Suprapubic skin (tissue), 4 donors: ENCODE results near the gene CMSS1. TPM values are rescaled to one million over a fixed set of nuclear protein-coding genes. Genes with fewer than 3 reads are reported as not detected.

Experiments used
- DNase-seq, 2 donors: peaks; one replicate each; pipeline ENCODE4 v3.0.0-alpha.2; 2019; ENCODE audit warnings: low spot score in 2 of 2
- H3K27ac ChIP-seq: fragments of 200-600 bp; sonication (generic); one replicate; pipeline ENCODE4 v1.5.1; 2019
- H3K27me3 ChIP-seq: fragments of 200-600 bp; sonication (generic); one replicate; pipeline ENCODE4 v1.5.1; 2019
- H3K36me3 ChIP-seq: fragments of 200-600 bp; sonication (generic); one replicate; pipeline ENCODE4 v1.5.1; 2019
- H3K4me1 ChIP-seq: fragments of 200-600 bp; sonication (generic); one replicate; pipeline ENCODE4 v1.5.1; 2019
- H3K4me3 ChIP-seq: fragments of 200-600 bp; sonication (generic); one replicate; pipeline ENCODE4 v1.5.1; 2019; ENCODE audit warnings: mild to moderate bottlenecking
- H3K9me3 ChIP-seq: fragments of 200-600 bp; sonication (generic); one replicate; pipeline ENCODE4 v1.5.1; 2019
- EP300 ChIP-seq: sonication (generic); formaldehyde crosslinking; IDR thresholded peaks from one replicate; pipeline ENCODE4 v1.6.1; 2017; ENCODE audit warnings: antibody characterized with exemption
- POLR2A ChIP-seq, 2 donors: fragments of 450-650 bp; IDR thresholded peaks; one replicate each; pipeline ENCODE4 v1.6.1; 2017; ENCODE audit warnings: antibody characterized with exemption in 2 of 2, mild to moderate bottlenecking in 2 of 2, moderate library complexity in 2 of 2
- POLR2AphosphoS5 ChIP-seq, 3 donors: sonication (generic); formaldehyde crosslinking; IDR thresholded peaks; one replicate each; pipeline ENCODE4 v1.6.1; 2017; ENCODE audit warnings: antibody characterized with exemption in 3 of 3
- WGBS: methylation state at CpG from one replicate; pipeline ENCODE4 v1.1.5; 2018; 5-methylcytosine and 5-hydroxymethylcytosine counted together
- total RNA-seq, 4 donors: library from RNA; depleted of rRNA; stranded (reverse); fragments of >200 nt; gene quantifications; one replicate each; pipeline ENCODE4 v1.1.0, GENCODE V29; 2016
- TF ChIP-seq, protein P1 (sequence below), 2 donors: fragments of 200-600 bp in 1 of 2; fragments of 450-650 bp in 1 of 2; sonication (generic) in 1 of 2; IDR thresholded peaks; one replicate each; pipeline ENCODE4 v1.5.1; 2016 to 2019; ENCODE audit warnings: antibody characterized with exemption in 2 of 2, mild to moderate bottlenecking in 1 of 2, moderate library complexity in 1 of 2

The CMSS1 gene
- total RNA-seq, 4 donors from 2014 or later: 13.2 to 17.1 (median 13.5) TPM

DNA sequence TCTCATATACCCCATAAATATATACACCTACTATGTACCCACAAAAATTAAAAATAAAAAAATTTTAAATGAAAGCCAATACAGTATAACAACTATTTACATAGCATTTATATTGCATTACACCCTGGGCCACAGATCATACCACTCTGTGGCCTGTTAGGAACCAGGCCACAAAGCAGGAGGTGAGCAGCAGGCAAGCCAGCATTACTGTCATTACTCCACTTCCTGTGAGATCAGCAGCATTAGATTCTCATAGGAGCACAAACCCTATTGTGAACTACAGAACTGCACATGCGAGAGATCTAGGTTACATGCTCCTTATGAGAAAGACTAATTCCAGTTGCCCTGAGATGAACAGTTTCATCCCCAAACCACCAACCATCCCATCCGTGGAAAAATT, 279.2 kb downstream of the CMSS1 start:
- peaks cover 16% of the 10 kb centered on the region for H3K4me1 ChIP-seq
- H3K4me3 ChIP-seq: no peak overlapping the region
- H3K36me3 ChIP-seq: no peaks in the 10 kb centered on the region
- WGBS: 86% methylated on average over 2 of the region's 2 CpGs
- no peaks in the 10 kb centered on the region for H3K9me3 ChIP-seq
- no peak for DNase-seq
- H3K27me3 ChIP-seq: no peaks in the 10 kb centered on the region
- no peak overlapping the region for H3K27ac ChIP-seq
- no peak for TF ChIP-seq POLR2AphosphoS5 (IDR thresholded peaks at IDR 0.05)
- TF ChIP-seq, protein P1, sequence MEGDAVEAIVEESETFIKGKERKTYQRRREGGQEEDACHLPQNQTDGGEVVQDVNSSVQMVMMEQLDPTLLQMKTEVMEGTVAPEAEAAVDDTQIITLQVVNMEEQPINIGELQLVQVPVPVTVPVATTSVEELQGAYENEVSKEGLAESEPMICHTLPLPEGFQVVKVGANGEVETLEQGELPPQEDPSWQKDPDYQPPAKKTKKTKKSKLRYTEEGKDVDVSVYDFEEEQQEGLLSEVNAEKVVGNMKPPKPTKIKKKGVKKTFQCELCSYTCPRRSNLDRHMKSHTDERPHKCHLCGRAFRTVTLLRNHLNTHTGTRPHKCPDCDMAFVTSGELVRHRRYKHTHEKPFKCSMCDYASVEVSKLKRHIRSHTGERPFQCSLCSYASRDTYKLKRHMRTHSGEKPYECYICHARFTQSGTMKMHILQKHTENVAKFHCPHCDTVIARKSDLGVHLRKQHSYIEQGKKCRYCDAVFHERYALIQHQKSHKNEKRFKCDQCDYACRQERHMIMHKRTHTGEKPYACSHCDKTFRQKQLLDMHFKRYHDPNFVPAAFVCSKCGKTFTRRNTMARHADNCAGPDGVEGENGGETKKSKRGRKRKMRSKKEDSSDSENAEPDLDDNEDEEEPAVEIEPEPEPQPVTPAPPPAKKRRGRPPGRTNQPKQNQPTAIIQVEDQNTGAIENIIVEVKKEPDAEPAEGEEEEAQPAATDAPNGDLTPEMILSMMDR (IDR thresholded peaks at IDR 0.05): no peak
- TF ChIP-seq POLR2A (IDR thresholded peaks at IDR 0.05): no peak
- TF ChIP-seq EP300: no peak

DNA sequence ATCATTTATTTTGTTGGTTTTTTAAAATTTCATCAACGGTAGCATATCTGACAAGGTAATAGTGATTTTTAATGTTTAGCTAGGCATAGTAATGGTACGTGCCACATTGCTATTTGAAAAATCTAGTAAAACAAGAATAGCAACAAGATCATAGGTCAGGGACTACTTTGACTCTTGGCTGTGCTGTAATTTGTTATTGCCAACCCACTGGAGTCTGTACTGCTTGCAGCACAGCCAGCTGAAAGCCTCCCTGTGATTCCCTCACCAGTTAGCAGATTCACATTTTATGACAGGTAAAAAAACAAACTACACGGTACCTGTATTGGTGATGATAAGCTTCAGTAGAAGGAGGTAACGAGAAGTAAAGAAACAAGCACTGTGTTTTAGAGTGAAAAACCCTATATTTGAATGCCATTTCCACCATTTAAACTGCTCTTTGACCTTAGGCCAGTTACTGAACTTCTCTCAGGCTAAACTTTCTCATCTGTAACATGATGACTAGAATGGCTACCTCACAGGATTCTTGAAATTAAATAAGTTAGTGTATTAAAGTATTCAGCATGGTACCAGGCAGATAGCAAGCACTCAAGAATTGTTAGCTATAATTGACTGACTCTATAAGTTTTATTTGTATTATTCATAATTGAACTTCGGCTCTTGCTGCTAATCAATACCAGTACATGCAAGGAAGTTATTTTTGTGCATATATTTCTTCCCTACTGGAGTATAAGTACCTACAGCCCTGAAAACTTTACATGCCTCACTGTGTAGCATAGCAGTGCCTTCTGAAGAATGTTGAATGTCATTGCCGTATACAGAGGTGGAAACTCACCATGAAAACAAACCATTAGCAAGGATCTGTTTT, 280.5 kb downstream of the CMSS1 start:
- H3K36me3 ChIP-seq: no peaks in the 10 kb centered on the region
- DNase-seq: no peak
- H3K4me1 ChIP-seq: peaks cover 19% of the 10 kb centered on the region
- H3K27ac ChIP-seq: no peak overlapping the region
- TF ChIP-seq POLR2AphosphoS5 (IDR thresholded peaks at IDR 0.05): no peak
- no peak for TF ChIP-seq EP300
- TF ChIP-seq, protein P1 (IDR thresholded peaks at IDR 0.05): no peak
- TF ChIP-seq POLR2A (IDR thresholded peaks at IDR 0.05): no peak
- H3K27me3 ChIP-seq: no peaks in the 10 kb centered on the region
- no peak overlapping the region for H3K4me3 ChIP-seq
- H3K9me3 ChIP-seq: no peaks in the 10 kb centered on the region
- 54% methylated on average over 6 of the region's 6 CpGs for WGBS

DNA sequence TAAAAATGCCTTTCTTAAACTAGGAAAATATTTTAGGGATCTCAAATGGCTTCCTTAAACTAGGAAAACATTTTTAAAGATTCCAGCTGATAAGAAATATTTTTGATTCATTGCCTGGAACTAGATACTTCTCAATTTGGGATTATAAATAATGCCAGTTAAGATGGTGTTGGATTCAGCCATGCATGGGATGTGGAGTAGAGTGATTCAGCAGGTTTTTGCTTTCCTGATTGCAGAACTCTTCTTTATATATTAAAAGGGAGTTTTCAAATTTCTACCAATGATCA, 281.1 kb downstream of the CMSS1 start:
- H3K9me3 ChIP-seq: no peaks in the 10 kb centered on the region
- TF ChIP-seq POLR2AphosphoS5 (IDR thresholded peaks at IDR 0.05) (no peak), EP300 (no peak), POLR2A (IDR thresholded peaks at IDR 0.05) (no peak)
- TF ChIP-seq, protein P1 (IDR thresholded peaks at IDR 0.05): no peak
- no peak overlapping the region for H3K4me3 ChIP-seq
- no peaks in the 10 kb centered on the region for H3K27me3 ChIP-seq
- H3K27ac ChIP-seq: no peak overlapping the region
- DNase-seq: no peak
- no peaks in the 10 kb centered on the region for H3K36me3 ChIP-seq
- H3K4me1 ChIP-seq: peaks cover 24% of the 10 kb centered on the region

DNA sequence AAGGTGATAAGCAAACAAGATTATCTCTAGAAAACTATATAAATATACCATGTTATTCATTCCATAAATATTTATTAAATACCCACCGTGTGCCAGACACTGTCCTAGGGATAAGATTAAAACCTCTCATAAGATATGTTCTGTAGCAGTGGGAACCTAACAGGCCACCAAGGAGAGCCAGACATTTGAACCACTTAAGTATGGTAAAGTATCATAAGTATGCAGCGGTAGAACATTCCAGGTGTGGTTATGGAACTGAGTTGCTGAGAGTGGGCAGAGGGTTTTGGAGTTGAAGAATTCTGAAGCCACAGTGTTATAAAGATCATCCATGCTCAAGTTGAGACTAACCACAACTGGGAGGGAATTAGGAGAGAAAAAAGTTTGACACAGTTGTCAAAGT, 282.0 kb downstream of the CMSS1 start:
- H3K4me1 ChIP-seq: peaks cover 32% of the 10 kb centered on the region
- no peak for DNase-seq
- TF ChIP-seq POLR2AphosphoS5 (IDR thresholded peaks at IDR 0.05): no peak
- TF ChIP-seq, protein P1 (IDR thresholded peaks at IDR 0.05): no peak
- no peak for TF ChIP-seq POLR2A (IDR thresholded peaks at IDR 0.05)
- no peak for TF ChIP-seq EP300
- H3K27me3 ChIP-seq: no peaks in the 10 kb centered on the region
- no peak overlapping the region for H3K27ac ChIP-seq
- H3K9me3 ChIP-seq: no peaks in the 10 kb centered on the region
- WGBS: 85% methylated on average over 2 of the region's 2 CpGs
- no peaks in the 10 kb centered on the region for H3K36me3 ChIP-seq
- no peak overlapping the region for H3K4me3 ChIP-seq

DNA sequence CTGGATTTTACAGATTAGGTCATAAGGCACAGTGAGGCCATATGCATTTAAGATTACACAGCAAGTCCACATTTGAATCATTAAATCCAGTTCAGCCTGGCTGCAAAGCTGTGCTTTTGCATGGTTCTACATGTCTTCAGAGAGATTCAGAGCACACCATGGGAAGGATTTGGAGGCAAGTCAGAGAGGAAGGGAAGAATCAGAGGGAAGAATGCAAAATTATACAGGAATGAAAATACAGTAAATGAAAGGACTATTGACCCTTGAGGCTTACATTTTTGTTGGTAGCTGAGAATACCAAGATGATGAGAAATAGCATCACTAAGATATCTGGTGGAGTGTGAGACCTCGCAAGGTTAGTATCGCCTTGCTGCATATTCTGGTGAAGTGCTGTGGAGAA, 282.8 kb downstream of the CMSS1 start:
- TF ChIP-seq POLR2AphosphoS5 (IDR thresholded peaks at IDR 0.05) (no peak), POLR2A (IDR thresholded peaks at IDR 0.05) (no peak)
- TF ChIP-seq, protein P1 (IDR thresholded peaks at IDR 0.05): no peak
- Histone ChIP-seq H3K4me3 (no peak overlapping the region), H3K36me3 (no peaks in the 10 kb centered on the region), H3K27me3 (no peaks in the 10 kb centered on the region), H3K4me1 (peaks cover 38% of the 10 kb centered on the region), H3K9me3 (no peaks in the 10 kb centered on the region), H3K27ac (no peak overlapping the region)
- no peak for DNase-seq
- 97% methylated on average over 2 of the region's 2 CpGs for WGBS
